HG03108 (cell line): ENCODE measurements around the gene NKD2.

Experiments
- ATAC-seq: cut with Tn5 transposase; IDR thresholded peaks from one replicate; pipeline ENCODE4 v1.9.1; 2021; ENCODE audit warnings: moderate library complexity; ENCODE audit not compliant: unreplicated experiment

The NKD2 gene

GRCh38 chr5:1083823-1084605 lies 75.4 kb downstream of the NKD2 start:
- ATAC-seq: no peak

DNA sequence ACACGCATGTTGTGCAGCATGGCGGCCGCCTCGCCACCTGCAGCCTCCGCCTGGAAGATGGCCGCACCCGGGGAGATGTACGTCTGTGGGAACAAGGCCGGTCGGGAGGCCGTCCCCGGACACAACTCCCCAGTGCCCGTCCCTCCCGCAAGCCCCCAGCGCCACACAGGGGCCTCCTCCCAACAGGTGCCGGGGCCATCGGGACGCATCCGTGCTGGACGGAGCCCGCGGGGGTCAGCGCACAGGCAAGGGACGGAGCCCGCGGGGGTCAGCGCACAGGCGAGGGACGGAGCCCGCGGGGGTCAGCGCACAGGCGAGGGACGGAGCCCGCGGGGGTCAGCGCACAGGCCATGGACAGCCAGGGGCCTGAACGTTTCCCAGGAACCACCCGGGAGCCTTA lies 76.8 kb downstream of the NKD2 start:
- ATAC-seq: no peak

DNA sequence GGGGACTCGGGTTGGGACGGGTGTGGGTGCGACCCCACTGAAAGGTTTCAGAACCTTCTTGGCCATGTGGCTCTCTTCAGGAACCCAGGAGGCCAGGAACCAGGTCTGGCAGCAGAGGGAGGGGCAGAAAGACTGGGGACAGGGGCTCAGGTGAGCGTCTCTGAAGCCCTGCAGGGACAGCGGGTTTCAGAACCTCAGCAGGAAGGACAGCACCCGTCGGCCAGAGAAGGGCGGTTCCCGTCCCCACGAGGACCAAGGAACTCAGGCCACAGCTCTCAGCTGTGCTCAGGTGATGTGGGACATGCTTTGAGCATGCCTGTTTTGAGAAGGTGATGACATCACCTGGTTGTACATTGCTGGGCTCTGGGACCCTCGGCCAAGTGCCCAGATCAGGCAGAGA lies 77.5 kb downstream of the NKD2 start:
- ATAC-seq: no peak

- no peak for ATAC-seq
Observed at GRCh38 chr5:1086871-1087270, 78.3 kb downstream of the NKD2 start.

DNA sequence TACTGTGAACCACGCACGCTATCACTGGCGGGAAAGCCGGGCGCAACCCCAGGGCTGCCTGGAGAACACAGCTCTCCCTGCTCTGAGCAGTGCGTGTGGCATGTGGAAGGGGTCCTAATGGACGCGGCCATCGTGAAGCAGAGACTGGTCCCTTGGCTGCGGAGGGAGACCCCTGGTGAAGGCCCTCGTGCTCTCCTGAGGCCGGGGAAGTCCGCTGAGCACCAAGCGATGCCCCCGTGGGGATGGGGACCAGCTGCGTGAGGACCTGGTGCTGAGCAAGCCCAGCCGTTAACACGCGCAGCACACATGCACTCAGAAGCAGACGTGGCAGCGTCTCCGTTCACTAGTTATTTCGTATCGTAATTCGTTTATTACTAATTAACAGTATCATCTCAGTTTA lies 78.8 kb downstream of the NKD2 start:
- no peak for ATAC-seq

GRCh38 chr5:1088031-1088430 lies 79.4 kb downstream of the NKD2 start:
- ATAC-seq: no peak
